ENCODE results near the gene PCDHB5. TPM values are rescaled to one million over a fixed set of nuclear protein-coding genes. Genes with fewer than 3 reads are reported as not detected.
"Not testable (repeated sequence)": the region's sequence is repeated elsewhere in the genome, so short reads cannot be mapped to it uniquely, and the experiment has no call there.

PCDHB5 gene
- polyA plus RNA-seq (ENCODE audit: insufficient read length in 10 of 10), result 1 to 10 TPM; 2.7 to 5.1 (median 3.9) TPM
- long read RNA-seq, donor 1, partial matches to known transcripts, result 0 of 4 reads
- long read RNA-seq, donor 1, other reads (novel, unspliced or antisense), result 0 of 4 reads
- long read RNA-seq, donor 2, transcript PCDHB5-201 (1 exons, 3,408 nt), result major isoform, 5 of 5 reads
- long read RNA-seq, donor 2, partial matches to known transcripts, result 0 of 5 reads
- long read RNA-seq, donor 2, other reads (novel, unspliced or antisense), result 0 of 5 reads
- long read RNA-seq, donor 3, result 0 reads
- long read RNA-seq, donor 4, partial matches to known transcripts, result 0 of 2 reads
- long read RNA-seq, donor 4, other reads (novel, unspliced or antisense), result 0 of 2 reads
- long read RNA-seq, donor 5, transcript PCDHB5-201 (1 exons, 3,408 nt), result major isoform, 9 of 9 reads
- long read RNA-seq, donor 5, partial matches to known transcripts, result 0 of 9 reads
- long read RNA-seq, donor 5, other reads (novel, unspliced or antisense), result 0 of 9 reads
- long read RNA-seq, donor 6, transcript PCDHB5-201 (1 exons, 3,408 nt), result major isoform, 5 of 5 reads
- long read RNA-seq, donor 6, partial matches to known transcripts, result 0 of 5 reads
- long read RNA-seq, donor 6, other reads (novel, unspliced or antisense), result 0 of 5 reads
- long read RNA-seq, donor 7, transcript PCDHB5-201 (1 exons, 3,408 nt), result major isoform, 5 of 5 reads
- long read RNA-seq, donor 7, partial matches to known transcripts, result 0 of 5 reads
- long read RNA-seq, donor 7, other reads (novel, unspliced or antisense), result 0 of 5 reads
- long read RNA-seq, donor 8, partial matches to known transcripts, result 0 of 3 reads
- long read RNA-seq, donor 8, other reads (novel, unspliced or antisense), result 0 of 3 reads
- long read RNA-seq, donor 9, result 0 reads

DNA sequence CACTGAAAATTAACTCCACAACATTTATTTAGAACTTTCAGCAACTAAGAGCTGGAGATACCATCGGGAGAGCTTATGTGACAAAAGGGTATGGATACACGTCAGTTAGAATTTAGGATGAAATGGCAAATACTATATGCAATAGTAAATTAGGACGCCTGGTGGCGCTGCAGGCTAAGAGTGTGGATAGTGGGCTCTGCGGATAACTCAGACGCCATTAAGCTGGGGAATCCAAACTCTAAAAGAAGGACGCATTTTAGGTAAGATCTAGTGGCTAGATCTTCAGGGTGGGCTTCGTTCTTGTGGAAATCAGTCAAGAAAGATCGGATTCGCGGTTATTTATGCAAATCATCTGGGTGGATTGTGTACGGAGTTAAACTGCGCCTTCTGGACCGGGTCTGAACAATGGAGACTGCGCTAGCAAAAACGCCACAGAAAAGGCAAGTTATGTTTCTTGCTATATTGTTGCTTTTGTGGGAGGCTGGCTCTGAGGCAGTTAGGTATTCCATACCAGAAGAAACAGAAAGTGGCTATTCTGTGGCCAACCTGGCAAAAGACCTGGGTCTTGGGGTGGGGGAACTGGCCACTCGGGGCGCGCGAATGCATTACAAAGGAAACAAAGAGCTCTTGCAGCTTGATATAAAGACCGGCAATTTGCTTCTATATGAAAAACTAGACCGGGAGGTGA, at the start of gene PCDHB5:
Gene PCDHB5 (plus strand): TSS at position 177 of the 688 bp plus-strand sequence. CDS start 229 bp downstream, at position 406.
- DNase-seq, result peak in 2 of 3 donors; percentile 8 to 14

GRCh38 chr5:141094481-141095262, 40.3 kb upstream of the PCDHB5 start, which contains the start of gene PCDHB2:
PCDHB2 (plus strand) TSS chr5:141094615; CDS start chr5:141094791, 176 bp downstream.
- DNase-seq, result peak in 2 of 3 donors; percentile 24 to 45

GRCh38 chr5:141095263-141095641, 39.8 kb upstream of the PCDHB5 start:
- no peak for DNase-seq

DNA sequence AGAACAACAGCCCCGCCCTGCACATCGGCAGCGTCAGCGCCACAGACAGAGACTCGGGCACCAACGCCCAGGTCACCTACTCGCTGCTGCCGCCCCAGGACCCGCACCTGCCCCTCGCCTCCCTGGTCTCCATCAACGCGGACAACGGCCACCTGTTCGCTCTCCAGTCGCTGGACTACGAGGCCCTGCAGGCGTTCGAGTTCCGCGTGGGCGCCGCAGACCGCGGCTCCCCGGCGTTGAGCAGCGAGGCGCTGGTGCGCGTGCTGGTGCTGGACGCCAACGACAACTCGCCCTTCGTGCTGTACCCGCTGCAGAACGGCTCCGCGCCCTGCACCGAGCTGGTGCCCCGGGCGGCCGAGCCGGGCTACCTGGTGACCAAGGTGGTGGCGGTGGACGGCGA, 38.8 kb upstream of the PCDHB5 start:
- not testable (repeated sequence) for DNase-seq

GRCh38 chr5:141096586-141096985, 38.4 kb upstream of the PCDHB5 start:
- DNase-seq, result not testable (repeated sequence)

GRCh38 chr5:141100243-141100805, 34.7 kb upstream of the PCDHB5 start, which contains the start of gene PCDHB3:
PCDHB3 (plus strand) TSS chr5:141100473; CDS start chr5:141100650, 177 bp downstream.
- peak in 1 of 3 donors; percentile 32 for DNase-seq

DNA sequence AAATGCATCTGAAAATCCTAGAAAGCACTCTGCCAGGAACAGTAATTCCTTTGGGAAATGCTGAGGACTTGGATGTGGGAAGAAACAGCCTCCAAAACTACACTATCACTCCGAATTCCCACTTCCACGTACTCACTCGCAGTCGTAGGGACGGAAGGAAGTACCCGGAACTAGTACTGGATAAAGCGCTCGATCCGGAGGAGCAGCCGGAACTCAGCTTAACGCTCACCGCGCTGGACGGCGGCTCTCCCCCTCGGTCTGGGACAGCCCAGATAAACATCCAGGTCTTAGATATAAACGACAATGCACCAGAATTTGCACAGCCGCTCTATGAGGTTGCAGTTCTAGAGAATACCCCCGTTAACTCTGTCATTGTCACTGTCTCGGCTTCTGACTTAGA, 33.9 kb upstream of the PCDHB5 start:
- no peak for DNase-seq

DNA sequence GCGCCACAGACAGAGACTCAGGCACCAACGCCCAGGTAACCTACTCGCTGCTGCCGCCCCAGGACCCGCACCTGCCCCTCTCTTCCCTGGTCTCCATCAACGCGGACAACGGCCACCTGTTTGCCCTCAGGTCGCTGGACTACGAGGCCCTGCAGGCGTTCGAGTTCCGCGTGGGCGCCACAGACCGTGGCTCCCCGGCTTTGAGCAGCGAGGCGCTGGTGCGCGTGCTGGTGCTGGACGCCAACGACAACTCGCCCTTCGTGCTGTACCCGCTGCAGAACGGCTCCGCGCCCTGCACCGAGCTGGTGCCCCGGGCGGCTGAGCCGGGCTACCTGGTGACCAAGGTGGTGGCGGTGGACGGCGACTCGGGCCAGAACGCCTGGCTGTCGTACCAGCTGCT, 32.9 kb upstream of the PCDHB5 start:
- not testable (repeated sequence) for DNase-seq

DNA sequence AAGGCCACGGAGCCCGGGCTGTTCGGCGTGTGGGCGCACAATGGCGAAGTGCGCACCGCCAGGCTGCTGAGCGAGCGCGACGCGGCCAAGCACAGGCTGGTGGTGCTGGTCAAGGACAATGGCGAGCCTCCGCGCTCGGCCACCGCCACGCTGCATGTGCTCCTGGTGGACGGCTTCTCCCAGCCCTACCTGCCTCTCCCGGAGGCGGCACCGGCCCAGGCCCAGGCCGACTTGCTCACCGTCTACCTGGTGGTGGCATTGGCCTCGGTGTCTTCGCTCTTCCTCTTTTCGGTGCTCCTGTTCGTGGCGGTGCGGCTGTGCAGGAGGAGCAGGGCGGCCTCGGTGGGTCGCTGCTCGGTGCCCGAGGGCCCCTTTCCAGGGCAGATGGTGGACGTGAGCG, 32.5 kb upstream of the PCDHB5 start:
- not testable (repeated sequence) for DNase-seq

DNA sequence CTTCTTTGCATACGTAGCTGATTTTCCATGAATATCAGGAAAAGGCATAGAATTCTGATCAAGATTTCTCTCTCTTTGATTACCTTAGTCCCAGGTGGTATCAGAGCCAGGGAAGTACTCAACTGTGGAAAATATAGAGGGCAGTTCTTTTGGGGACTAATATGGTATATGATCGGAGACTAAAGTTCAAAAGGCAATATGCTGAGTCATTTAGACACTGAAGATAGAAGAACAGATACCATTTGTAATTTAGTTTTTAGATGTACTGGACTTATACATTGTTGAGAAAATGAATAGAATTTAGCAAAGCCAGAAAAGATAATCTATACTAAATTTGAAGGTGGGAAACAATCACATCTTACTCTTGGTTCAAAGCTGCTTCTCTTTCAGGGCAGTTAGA, 29.7 kb upstream of the PCDHB5 start:
- no peak for DNase-seq

- no peak for DNase-seq
Observed at GRCh38 chr5:141119250-141119649, 15.8 kb upstream of the PCDHB5 start.

DNA sequence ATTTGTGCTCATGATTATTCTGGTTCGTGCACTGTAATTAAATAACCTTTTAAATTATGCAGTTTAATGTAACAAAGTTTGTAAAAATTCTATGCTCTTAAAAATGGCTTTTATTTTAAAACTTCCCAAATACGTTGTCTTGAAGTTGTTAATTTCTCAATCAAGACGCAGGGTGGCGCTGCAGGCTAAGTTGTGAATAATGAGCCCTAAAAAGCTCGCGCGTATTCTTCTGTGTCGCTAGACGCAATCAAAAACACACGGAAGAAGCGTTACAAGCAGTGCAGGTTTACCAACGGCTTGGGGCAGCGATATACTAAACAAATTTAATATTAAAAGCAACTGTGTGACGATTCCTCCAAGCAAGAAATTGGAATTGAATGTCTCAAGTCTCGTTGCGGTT, 13.4 kb upstream of the PCDHB5 start, which contains the start of gene PCDHB4:
Gene PCDHB4 (plus strand): TSS at position 256 of the 400 bp plus-strand sequence. CDS start 181 bp downstream, outside the sequence.
- DNase-seq, result peak in 2 of 3 donors; percentile 41 to 42

DNA sequence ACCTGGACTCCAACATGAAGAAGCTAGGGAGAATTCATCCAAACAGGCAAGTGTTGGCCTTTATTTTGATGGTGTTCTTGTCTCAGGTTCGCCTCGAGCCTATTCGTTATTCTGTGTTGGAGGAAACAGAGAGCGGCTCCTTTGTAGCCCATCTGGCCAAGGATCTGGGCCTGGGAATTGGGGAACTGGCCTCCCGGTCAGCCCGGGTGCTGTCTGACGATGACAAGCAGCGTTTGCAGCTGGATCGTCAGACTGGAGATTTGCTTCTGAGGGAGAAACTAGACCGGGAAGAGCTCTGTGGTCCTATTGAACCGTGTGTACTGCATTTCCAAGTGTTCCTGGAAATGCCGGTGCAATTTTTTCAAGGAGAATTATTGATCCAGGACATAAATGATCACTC, 13.0 kb upstream of the PCDHB5 start:
- peak in 1 of 3 donors; percentile 3 for DNase-seq

GRCh38 chr5:141123396-141124135, 11.4 kb upstream of the PCDHB5 start:
- DNase-seq, result not testable (repeated sequence)

GRCh38 chr5:141127305-141127704, 7.7 kb upstream of the PCDHB5 start:
- no peak for DNase-seq

GRCh38 chr5:141135718-141136266, 786 bp downstream of the PCDHB5 start:
- DNase-seq, result no peak

DNA sequence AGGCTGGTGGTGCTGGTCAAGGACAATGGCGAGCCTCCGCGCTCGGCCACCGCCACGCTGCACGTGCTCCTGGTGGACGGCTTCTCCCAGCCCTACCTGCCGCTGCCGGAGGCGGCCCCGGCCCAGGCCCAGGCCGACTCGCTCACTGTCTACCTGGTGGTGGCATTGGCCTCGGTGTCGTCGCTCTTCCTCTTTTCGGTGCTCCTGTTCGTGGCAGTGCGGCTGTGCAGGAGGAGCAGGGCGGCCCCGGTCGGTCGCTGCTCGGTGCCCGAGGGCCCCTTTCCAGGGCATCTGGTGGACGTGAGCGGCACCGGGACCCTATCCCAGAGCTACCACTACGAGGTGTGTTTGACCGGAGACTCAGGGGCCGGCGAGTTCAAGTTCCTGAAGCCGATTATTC, 2.3 kb downstream of the PCDHB5 start:
- DNase-seq, result not testable (repeated sequence)

- DNase-seq, result peak in 1 of 3 donors; percentile 5
Observed at GRCh38 chr5:141149812-141150211, 14.8 kb downstream of the PCDHB5 start, which contains the start of gene PCDHB6. PCDHB6 (plus strand) TSS chr5:141150057; CDS start chr5:141150258, 201 bp downstream.

Data from muscle of back (tissue), 13 donors.